OCI-LY3 (cell line): ENCODE measurements around the gene RABAC1.
A peak's percentile ranks its signal among the peaks of the same experiment; 100 is the strongest.

Source experiments
- CTCF ChIP-seq: fragments of 200-600, 300-600 bp; sonication (generic); IDR thresholded peaks from 2 replicates; pipeline ENCODE4 v1.5.1; 2014; ENCODE audit warnings: antibody characterized with exemption, low read length, low read depth
- EZH2phosphoT487 ChIP-seq: fragments of 200-600 bp; shearing (Covaris generic); IDR thresholded peaks from 2 replicates; pipeline ENCODE4 v1.6.1; 2018; ENCODE audit warnings: antibody characterized with exemption, mixed run types, low read depth

- peak; percentile 98 for TF ChIP-seq CTCF
- no peak for TF ChIP-seq EZH2phosphoT487
Measured at GRCh38 chr19:41951686-41952172, 7.4 kb downstream of the RABAC1 start.
